Liver (tissue), 3 donors: ENCODE results near the gene GAPVD1.

Experiments used
- EGR1 ChIP-seq, 2 donors: IDR thresholded peaks; 2 replicates each; pipeline ENCODE4 v1.6.1; 2016 to 2018; ENCODE audit warnings: antibody characterized with exemption in 2 of 2, low read depth in 2 of 2
- FOXA1 ChIP-seq: IDR thresholded peaks from 2 replicates; pipeline ENCODE4 v1.6.1; 2016; ENCODE audit warnings: antibody characterized with exemption
- GABPA ChIP-seq, 2 donors: IDR thresholded peaks in 1 of 2; conservative IDR thresholded peaks in 1 of 2; 2 replicates each; pipeline ENCODE4 v1.6.1; 2016; ENCODE audit warnings: antibody characterized with exemption in 2 of 2, mild to moderate bottlenecking in 1 of 2, moderate library complexity in 1 of 2
- JUND ChIP-seq, 2 donors: IDR thresholded peaks; 2 replicates each; pipeline ENCODE4 v1.6.1; 2016; ENCODE audit warnings: antibody characterized with exemption in 2 of 2
- SP1 ChIP-seq: IDR thresholded peaks from 2 replicates; pipeline ENCODE4 v1.6.1; 2018; ENCODE audit warnings: antibody characterized with exemption, mild to moderate bottlenecking
- YY1 ChIP-seq: IDR thresholded peaks from 2 replicates; pipeline ENCODE4 v1.6.1; 2016; ENCODE audit warnings: antibody characterized with exemption, mild to moderate bottlenecking
- TF ChIP-seq, protein P1 (sequence below): IDR thresholded peaks from 2 replicates; pipeline ENCODE4 v1.6.1; 2016; ENCODE audit warnings: antibody characterized with exemption
- TF ChIP-seq, protein P2 (sequence below): fragments of 150-350 bp; IDR thresholded peaks from 2 replicates; pipeline ENCODE4 v1.5.1; 2017; ENCODE audit warnings: improper control_type of control experiment, low read depth, low read length; ENCODE audit not compliant: missing input control
- TF ChIP-seq, protein P3 (sequence below): IDR thresholded peaks from 2 replicates; pipeline ENCODE4 v1.6.1; 2016; ENCODE audit warnings: antibody characterized with exemption, mild to moderate bottlenecking
- donor health status: healthy.
- donor health status: healthy.

DNA sequence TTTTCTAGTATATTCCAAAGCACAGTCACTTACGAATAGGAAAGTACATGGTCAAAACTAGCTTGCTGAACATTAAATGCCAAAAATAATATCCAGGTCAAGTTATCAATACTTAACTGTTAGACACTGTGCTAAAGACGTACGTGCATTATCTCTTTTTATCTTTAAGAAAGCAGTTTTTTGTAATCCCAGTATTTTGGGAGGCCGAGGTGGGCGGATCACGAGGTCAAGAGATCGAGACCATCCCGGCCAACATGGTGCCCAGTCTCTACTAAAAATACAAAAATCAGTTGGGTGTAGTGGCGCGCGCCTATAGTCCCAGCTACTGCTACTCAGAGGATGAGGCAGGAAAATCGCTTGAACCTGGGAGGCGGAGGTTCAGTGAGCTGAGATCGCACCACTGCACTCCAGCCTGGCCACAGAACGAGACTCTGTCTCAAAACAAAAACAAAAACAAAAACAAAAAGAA is 17.8 kb upstream of the GAPVD1 start:
- TF ChIP-seq, protein P1, sequence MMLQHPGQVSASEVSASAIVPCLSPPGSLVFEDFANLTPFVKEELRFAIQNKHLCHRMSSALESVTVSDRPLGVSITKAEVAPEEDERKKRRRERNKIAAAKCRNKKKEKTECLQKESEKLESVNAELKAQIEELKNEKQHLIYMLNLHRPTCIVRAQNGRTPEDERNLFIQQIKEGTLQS: no peak
- TF ChIP-seq, protein P2, sequence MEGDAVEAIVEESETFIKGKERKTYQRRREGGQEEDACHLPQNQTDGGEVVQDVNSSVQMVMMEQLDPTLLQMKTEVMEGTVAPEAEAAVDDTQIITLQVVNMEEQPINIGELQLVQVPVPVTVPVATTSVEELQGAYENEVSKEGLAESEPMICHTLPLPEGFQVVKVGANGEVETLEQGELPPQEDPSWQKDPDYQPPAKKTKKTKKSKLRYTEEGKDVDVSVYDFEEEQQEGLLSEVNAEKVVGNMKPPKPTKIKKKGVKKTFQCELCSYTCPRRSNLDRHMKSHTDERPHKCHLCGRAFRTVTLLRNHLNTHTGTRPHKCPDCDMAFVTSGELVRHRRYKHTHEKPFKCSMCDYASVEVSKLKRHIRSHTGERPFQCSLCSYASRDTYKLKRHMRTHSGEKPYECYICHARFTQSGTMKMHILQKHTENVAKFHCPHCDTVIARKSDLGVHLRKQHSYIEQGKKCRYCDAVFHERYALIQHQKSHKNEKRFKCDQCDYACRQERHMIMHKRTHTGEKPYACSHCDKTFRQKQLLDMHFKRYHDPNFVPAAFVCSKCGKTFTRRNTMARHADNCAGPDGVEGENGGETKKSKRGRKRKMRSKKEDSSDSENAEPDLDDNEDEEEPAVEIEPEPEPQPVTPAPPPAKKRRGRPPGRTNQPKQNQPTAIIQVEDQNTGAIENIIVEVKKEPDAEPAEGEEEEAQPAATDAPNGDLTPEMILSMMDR: no peak
- TF ChIP-seq FOXA1: no peak
- no peak for TF ChIP-seq YY1
- no peak for TF ChIP-seq SP1
- no peak for TF ChIP-seq GABPA (IDR thresholded peaks at IDR 0.05 in 1 of 2, conservative IDR thresholded peaks at IDR 0.05 in 1 of 2)
- no peak for TF ChIP-seq JUND (IDR thresholded peaks at IDR 0.05)
- no peak for TF ChIP-seq EGR1 (IDR thresholded peaks at IDR 0.05; ENCODE audit: low read depth in 2 of 2)
- TF ChIP-seq, protein P3, sequence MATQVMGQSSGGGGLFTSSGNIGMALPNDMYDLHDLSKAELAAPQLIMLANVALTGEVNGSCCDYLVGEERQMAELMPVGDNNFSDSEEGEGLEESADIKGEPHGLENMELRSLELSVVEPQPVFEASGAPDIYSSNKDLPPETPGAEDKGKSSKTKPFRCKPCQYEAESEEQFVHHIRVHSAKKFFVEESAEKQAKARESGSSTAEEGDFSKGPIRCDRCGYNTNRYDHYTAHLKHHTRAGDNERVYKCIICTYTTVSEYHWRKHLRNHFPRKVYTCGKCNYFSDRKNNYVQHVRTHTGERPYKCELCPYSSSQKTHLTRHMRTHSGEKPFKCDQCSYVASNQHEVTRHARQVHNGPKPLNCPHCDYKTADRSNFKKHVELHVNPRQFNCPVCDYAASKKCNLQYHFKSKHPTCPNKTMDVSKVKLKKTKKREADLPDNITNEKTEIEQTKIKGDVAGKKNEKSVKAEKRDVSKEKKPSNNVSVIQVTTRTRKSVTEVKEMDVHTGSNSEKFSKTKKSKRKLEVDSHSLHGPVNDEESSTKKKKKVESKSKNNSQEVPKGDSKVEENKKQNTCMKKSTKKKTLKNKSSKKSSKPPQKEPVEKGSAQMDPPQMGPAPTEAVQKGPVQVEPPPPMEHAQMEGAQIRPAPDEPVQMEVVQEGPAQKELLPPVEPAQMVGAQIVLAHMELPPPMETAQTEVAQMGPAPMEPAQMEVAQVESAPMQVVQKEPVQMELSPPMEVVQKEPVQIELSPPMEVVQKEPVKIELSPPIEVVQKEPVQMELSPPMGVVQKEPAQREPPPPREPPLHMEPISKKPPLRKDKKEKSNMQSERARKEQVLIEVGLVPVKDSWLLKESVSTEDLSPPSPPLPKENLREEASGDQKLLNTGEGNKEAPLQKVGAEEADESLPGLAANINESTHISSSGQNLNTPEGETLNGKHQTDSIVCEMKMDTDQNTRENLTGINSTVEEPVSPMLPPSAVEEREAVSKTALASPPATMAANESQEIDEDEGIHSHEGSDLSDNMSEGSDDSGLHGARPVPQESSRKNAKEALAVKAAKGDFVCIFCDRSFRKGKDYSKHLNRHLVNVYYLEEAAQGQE: no peak
